T-helper 2 cell (primary cell): ENCODE measurements around the gene NCAM1.

Experiments used
- DNase-seq, 5 experiments: peaks; one replicate each; pipeline versions ENCODE4 v3.0.0 to v3.0.0-alpha.2; 2012 to 2022

The NCAM1 gene

DNA sequence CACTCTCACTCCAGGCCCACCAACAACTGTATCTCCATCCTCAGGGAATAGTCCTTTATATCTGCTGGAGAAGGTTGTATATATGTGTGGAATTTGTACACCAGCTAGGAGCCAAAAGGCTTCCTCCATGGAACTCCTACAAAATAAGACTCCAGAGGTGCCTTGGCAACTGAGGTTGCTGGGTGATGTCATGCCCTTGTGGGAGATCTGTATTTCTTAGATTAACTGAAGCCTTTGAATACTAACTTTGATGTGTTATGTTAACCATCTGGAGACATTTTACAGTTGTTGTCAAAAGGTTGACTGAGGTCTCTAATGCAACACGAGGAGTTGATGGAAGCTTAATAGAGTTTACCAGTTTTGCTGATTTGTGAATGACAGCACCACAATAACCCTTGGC, 213.7 kb downstream of the NCAM1 start:
- DNase-seq, result no peak

GRCh38 chr11:113176599-113177360, 215.6 kb downstream of the NCAM1 start:
- no peak for DNase-seq

- DNase-seq, result no peak
Observed at GRCh38 chr11:113177671-113178070, 216.5 kb downstream of the NCAM1 start.

DNA sequence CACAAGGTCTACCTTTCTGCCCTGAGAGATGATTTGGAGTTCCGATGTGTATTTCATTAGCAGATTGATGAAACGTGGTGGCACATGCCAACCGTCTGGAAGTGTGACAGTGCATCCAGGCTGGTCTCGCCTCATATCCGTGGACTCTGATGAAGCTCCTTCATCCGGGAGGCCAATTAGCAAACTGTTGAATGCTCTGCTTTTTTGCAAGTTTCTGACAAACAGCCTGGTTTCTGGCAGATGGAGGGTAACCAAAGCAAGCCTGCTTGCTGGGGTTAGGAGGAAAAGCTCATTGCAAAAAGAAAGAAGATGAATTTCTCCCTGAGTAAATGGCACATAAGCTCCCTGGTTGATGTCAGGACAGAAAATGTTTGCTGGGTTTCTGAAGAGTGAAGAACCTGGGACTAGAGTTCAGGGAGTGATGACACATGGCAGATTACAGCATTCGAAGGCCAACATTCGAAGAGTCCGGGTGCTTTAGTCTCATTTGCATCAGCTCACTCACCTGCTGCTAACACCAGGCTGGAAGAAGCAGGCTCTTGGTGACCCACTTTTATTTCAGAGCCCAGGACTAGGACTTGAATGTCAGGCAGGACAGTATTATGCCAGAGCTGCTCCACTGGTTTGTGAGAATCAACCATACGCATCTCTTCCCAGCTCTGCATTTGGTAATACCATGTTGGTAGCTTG, 217.3 kb downstream of the NCAM1 start:
- DNase-seq, result no peak

DNA sequence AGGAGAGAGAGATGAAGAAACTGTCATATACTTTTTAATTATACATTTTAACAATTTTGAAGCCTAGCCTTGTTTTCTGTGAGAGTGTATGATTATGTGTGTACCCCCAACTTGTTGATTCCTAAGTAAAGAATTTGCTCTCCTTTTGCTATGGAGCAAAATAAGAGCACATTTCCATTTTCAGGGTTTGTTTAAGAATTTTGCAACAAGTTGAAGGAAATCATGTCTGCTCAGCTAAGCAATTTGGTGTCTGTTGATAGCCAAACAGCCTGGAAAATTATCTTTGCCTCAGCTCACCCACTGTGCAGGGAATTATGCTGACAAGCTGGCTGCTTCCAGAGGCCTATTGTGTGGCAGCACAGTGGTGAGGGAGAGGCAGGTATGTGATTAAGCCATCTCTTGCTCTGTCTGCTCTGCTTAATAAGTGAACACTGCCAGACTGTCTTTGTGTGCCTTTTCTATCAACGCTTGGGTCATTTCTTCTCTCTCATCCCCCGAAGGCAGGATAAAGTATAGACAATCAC, 218.0 kb downstream of the NCAM1 start:
- DNase-seq, result no peak

GRCh38 chr11:113181094-113181493, 219.9 kb downstream of the NCAM1 start:
- no peak for DNase-seq

DNA sequence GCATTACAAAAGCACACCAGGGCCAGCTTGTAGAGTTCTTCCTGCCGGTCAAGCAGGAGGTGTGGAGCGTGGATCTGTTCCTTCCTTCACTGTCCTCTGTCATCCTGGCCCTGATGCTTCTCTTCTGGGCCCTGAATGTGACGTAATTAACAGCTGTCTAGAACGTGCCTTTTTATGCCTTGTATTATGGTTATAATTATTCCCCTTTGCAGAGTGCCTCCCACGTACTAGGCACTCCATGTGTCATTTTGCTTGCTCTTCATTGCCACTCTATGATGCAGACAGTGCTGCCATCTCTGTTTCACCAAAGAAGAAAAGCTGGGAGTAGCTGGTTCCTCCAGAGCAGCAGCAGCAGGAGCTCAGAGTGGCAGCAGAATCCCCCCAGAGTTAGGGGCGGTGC, 221.1 kb downstream of the NCAM1 start:
- DNase-seq, result no peak

DNA sequence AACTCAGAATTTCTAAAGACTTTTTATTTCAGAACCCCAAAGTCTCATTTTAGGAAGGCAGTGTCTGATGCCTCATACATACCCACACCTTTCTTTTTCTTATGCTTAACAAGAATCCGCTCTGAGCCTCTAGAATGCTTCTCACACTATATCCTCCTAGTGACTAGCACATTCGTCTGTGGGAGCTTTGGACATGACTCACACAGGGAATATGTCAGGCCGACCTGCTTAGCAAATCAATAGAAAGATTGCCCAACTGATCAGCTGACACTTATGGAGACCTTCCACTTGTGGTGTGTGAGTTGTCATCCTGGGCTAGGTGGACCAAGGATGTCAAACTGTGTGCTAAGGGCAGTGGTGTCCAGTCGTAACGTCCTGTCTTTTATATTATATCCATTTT, 223.3 kb downstream of the NCAM1 start:
- no peak for DNase-seq

GRCh38 chr11:113188371-113188834, 227.2 kb downstream of the NCAM1 start:
- DNase-seq, result no peak

DNA sequence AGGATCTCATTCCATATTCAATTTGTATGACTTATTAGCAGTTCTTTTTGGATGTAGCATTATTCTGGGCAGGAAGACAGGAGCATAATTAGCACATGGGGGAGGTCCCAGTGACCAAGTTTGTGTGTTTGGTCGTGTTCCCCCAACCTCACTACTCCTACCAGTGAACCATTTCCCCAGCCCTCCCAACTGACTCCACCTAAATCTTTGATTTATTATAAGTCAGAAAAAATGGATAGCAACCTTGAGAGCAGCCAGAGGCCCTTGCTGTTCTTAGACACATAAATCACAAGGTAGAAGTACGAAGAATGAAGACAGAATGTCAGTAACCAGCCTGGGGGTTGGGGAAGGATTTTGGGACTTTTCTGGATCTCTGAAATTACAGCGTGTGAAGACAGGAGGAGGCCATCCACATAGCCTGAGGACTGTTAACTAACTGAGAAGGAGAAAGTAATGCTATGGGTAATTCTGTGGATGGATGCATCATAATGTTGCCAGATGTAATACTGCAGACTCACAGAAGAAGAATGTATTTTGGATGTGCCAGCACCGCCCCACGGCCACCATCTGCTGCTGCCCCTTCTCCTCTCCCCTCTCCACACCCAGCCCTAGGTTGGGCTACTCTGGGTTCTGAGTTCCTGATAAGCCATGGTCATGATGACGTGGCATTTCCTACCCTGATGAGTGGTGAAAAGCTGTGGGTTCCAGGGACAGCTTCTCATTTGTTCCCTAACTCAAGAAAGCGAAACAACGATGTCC, 228.9 kb downstream of the NCAM1 start:
- DNase-seq, result no peak

- DNase-seq, result no peak
Observed at GRCh38 chr11:113192121-113192925, 231.1 kb downstream of the NCAM1 start.

- DNase-seq, result no peak
Observed at GRCh38 chr11:113193016-113193415, 231.8 kb downstream of the NCAM1 start.

GRCh38 chr11:113193946-113194345, 232.7 kb downstream of the NCAM1 start:
- no peak for DNase-seq

DNA sequence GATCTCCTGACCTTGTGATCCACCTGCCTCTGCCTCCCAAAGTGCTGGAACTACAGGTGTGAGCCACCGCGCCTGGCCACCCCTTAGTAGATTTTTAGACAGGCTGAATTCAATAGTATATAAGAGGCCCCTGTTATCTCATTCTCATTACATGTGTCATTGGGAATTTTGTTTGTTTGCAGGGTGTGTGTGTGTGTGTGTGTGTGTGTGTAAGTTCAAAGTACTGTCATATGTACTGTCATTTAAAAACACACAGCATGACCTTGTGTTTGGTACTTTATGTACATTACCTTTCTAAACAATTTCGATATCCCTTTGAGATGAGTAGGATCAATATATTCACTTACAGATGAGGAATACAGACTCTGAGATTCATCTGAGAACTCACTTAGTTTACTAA, 234.5 kb downstream of the NCAM1 start:
- DNase-seq, result no peak

- no peak for DNase-seq
Observed at GRCh38 chr11:113197446-113197845, 236.2 kb downstream of the NCAM1 start.

DNA sequence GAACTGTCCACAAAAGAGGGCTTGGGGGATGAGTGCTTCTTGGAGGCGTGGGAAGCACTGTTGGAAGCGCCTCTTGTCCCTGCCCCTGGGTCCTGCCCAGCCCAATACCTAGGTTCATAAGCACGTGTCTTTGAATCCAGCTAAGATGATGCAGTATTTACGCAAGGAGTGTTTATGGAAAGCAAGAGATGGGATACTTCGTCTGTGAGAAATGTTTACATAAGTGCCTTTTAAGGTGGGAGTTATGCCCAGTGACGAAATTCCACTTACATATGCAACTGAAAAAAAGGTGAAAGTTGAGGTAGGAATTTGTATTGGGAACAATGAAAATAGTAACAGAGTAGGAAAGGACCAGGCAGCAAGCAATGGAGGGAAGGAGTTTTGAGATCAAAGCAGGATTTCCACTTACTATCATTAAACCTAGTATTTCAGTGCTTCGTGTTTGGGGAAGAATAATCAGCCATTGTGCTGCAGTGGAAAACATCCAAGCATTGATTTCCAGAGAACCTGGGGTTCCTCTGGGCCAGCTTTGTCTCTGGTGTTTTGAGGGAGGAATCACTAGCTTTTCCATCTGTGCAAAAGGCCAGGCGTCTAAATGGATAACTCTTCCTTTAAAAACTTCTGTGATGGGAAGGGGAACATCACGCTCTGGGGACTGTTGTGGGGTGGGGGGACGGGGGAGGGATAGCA, 237.9 kb downstream of the NCAM1 start:
- DNase-seq, result no peak

GRCh38 chr11:113199866-113200265, 238.6 kb downstream of the NCAM1 start:
- DNase-seq, result no peak

DNA sequence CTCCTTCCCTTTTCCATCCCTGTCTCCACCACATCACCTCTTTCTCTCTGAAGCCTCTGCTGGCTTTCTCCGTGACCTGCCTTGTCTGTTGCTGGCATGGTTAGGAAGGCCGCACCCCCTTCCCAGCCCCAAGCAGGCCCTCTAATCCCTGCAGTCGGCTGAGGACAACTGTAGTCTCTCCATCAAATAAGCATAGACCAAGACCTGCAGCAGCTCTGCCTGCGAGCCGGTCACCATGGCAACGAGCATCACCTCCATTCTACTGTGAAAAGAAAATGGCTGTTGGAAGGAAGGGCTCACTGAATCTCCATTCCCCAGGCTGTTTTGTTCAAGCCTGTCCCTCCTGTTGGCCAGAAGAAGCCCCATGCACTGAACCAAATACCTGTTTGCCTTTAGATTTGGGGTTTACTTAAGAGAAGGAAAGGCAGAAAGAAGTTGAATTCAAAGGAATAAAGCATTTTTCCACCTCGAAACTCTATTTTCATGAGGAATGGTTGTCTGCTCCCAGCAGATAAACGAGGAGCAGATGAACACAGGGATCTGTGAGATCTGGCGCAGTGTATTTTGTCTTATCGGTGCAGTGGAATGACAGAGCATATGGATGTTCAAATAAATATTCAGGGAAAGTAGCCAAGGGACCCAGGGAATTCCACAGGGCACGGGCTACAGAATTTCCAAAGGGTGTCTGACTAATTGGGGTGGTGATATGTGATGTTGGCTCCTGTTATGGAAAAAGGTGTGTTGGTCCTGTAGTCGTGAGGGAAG, 240.0 kb downstream of the NCAM1 start:
- DNase-seq, result peak in 1 of 5 experiments; percentile 2

DNA sequence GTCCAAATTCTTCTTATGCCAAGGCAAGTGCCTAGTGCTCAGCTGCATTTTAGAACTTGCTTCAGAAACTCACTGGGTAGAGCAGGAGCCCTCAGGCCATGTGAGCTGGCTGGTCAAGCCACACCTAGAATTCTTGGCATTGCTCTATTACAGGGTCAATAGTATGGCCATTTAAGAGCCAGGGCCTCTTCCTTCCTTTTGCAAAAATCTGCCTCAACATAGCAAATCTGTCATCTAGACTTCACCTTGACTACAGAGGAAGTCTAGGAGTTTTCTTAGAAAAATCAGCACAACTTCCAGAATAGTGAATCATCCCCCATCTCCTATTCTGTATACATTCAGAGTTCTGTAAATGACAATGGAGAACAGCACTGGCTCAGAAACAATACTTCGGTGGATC, 241.2 kb downstream of the NCAM1 start:
- DNase-seq, result no peak

DNA sequence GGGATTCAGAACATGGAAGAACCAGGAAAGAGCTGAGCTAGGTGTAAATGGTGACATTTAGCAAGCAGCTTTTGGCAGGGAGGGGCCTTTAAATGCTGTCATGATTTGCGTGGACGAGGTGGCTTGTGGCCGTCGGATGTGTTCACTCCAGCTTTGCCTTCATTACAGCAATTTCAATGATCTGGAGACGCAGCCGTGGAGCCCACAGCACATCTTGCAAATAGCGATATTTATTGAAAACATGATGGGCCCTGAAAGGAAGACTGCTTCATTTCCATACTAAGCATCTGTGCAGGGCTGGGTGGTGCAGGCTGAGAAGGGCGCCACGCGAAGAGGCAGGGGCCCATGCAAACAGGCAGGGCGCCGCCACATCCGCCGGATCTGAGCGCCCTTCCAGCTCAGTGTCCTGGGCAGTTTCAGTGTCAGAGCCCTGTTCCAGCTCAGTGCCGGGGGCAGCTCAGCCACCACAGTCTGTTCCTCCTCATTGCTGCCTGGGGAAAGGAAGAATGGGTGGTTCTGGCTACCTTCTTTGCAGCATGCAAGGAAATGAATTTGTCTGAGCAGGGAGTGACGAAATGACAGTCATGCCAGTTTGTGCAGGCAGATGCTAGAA, 242.0 kb downstream of the NCAM1 start:
- no peak for DNase-seq

DNA sequence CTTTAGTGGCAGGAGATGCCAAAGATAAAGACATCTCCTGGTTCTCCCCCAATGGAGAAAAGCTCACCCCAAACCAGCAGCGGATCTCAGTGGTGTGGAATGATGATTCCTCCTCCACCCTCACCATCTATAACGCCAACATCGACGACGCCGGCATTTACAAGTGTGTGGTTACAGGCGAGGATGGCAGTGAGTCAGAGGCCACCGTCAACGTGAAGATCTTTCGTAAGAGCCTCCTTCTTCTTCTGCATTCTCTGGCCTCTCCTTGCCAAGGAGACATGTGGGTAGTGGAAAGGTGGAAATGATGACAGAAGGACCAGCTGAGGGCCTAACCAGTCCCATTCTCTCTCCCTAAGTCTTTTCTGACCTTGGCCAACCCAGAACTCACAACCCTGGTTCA, 243.1 kb downstream of the NCAM1 start:
- no peak for DNase-seq
